G401 (cell line): ENCODE measurements around the gene RBM7. TPM values are rescaled to one million over a fixed set of nuclear protein-coding genes. Genes with fewer than 3 reads are reported as not detected.

Source experiments
- DNase-seq: peaks from one replicate; pipeline ENCODE4 v3.0.0-alpha.2; 2015; ENCODE audit warnings: low spot score
- in situ Hi-C: cut with HindIII; loops from 2 replicates; pipeline ENCODE4 v1.10.0; 2016; ENCODE audit warnings: low sequenced_read_pairs, mixed read lengths
- total RNA-seq: library from RNA; depleted of rRNA; stranded (reverse); fragments of >200 nt; shearing (Covaris generic); gene quantifications from 2 replicates; pipeline ENCODE4 v1.2.3, GENCODE V29; 2014; rRNA removed

The RBM7 gene
- total RNA-seq, result 26.1 and 32.9 TPM in 2 replicates

- in situ Hi-C loops, result no loop called here
- peak; percentile 93 for DNase-seq
Measured at GRCh38 chr11:114400216-114400914, at the start of gene RBM7, which contains the start of gene C11orf71. RBM7 (plus strand) TSS chr11:114400666; CDS start chr11:114400672, 6 bp downstream. C11orf71 (minus strand) TSS chr11:114400511; CDS start chr11:114400331, 180 bp downstream.

GRCh38 chr11:114353443-114353842, 47.0 kb upstream of the RBM7 start:
- DNase-seq, result no peak
- in situ Hi-C loops, result no loop called here

GRCh38 chr11:114354076-114354475, 46.4 kb upstream of the RBM7 start:
- in situ Hi-C loops, result no loop called here
- DNase-seq, result no peak

GRCh38 chr11:114358716-114359115, 41.8 kb upstream of the RBM7 start:
- peak; percentile 95 for DNase-seq
- in situ Hi-C loops, result no loop called here

GRCh38 chr11:114359342-114359741, 41.1 kb upstream of the RBM7 start:
- in situ Hi-C loops, result no loop called here
- no peak for DNase-seq

- DNase-seq, result no peak
- in situ Hi-C loops, result no loop called here
Measured at GRCh38 chr11:114362326-114362725, 38.1 kb upstream of the RBM7 start.

- in situ Hi-C loops, result no loop called here
- no peak for DNase-seq
Measured at GRCh38 chr11:114362958-114363357, 37.5 kb upstream of the RBM7 start.

GRCh38 chr11:114366331-114367243, 33.9 kb upstream of the RBM7 start:
- in situ Hi-C loops, result no loop called here
- DNase-seq, result no peak

GRCh38 chr11:114367244-114367957, 33.1 kb upstream of the RBM7 start:
- DNase-seq, result no peak
- in situ Hi-C loops, result no loop called here

- in situ Hi-C loops, result no loop called here
- DNase-seq, result no peak
Measured at GRCh38 chr11:114368918-114369680, 31.4 kb upstream of the RBM7 start.

- in situ Hi-C loops, result no loop called here
- DNase-seq, result no peak
Measured at GRCh38 chr11:114375052-114375451, 25.4 kb upstream of the RBM7 start.

GRCh38 chr11:114377612-114378267, 22.7 kb upstream of the RBM7 start:
- DNase-seq, result no peak
- in situ Hi-C loops, result no loop called here

GRCh38 chr11:114379394-114380069, 20.9 kb upstream of the RBM7 start:
- in situ Hi-C loops, result no loop called here
- DNase-seq, result no peak

GRCh38 chr11:114382509-114382908, 18.0 kb upstream of the RBM7 start:
- no peak for DNase-seq
- in situ Hi-C loops, result no loop called here

- no peak for DNase-seq
- in situ Hi-C loops, result no loop called here
Measured at GRCh38 chr11:114384487-114384886, 16.0 kb upstream of the RBM7 start.

- in situ Hi-C loops, result no loop called here
- no peak for DNase-seq
Measured at GRCh38 chr11:114386131-114386530, 14.3 kb upstream of the RBM7 start.

GRCh38 chr11:114386545-114386944, 13.9 kb upstream of the RBM7 start:
- no peak for DNase-seq
- in situ Hi-C loops, result no loop called here
